GM12878 (cell line): Measurements from ENCODE around the gene KRT4. TPM values are rescaled to one million over a fixed set of nuclear protein-coding genes. Genes with fewer than 3 reads are reported as not detected.
"Not testable (repeated sequence)": the region's sequence is repeated elsewhere in the genome, so short reads cannot be mapped to it uniquely, and the experiment has no call there.

Experiments
- ATAC-seq: fragments of 200-7000 bp; cut with Tn5 transposase; 3 replicates; pipeline ENCODE4 v1.9.1; 2020; ENCODE audit warnings: mild to moderate bottlenecking, moderate library complexity
- BruUV-seq: library from RNA; stranded (reverse); fragments of 400-500 nt; replicated peaks from 2 replicates; lab custom pipeline; 2021; lab: Mats Ljungman, UMichigan
- CTCF ChIA-PET: fragments of 300-600 bp; sonication (Branson Sonifier 250); formaldehyde crosslinking; extraction: SDS; loops from one replicate; lab custom pipeline; 2021; ENCODE audit warnings: inconsistent platforms; lab: Yijun Ruan, JAX
- POLR2A ChIA-PET: fragments of 350-600 bp; formaldehyde crosslinking; extraction: SDS; loops from one replicate; lab custom pipeline; 2021; ENCODE audit warnings: inconsistent platforms; lab: Charles Lee
- RAD21 ChIA-PET: fragments of 300-600 bp; sonication (Branson Sonifier 250); formaldehyde crosslinking; loops from one replicate; lab custom pipeline; 2023; ENCODE audit warnings: antibody characterized with exemption; ENCODE audit not compliant: unreplicated experiment; lab: Charles Lee
- SMC1A ChIA-PET: fragments of 300-600 bp; sonication (Branson Sonifier 250); formaldehyde crosslinking; loops from one replicate; lab custom pipeline; 2023; ENCODE audit not compliant: unreplicated experiment, uncharacterized antibody; lab: Charles Lee
- DNase-seq: peaks from one replicate; pipeline ENCODE4 v3.0.0-alpha.2; 2011; ENCODE audit warnings: low read depth, low spot score
- FAIRE-seq: peaks from 3 replicates; lab custom pipeline; 2011; peaks lifted over from hg19 to GRCh38; lab: Jason Lieb, UNC
- H2AFZ ChIP-seq: 2 replicates; pipeline ENCODE4 v1.6.0; 2011; ENCODE audit warnings: low read depth, low read length, control low read depth; ENCODE audit not compliant: control insufficient read depth
- H3K27ac ChIP-seq: 2 replicates; pipeline ENCODE4 v1.5.1; 2011; ENCODE audit warnings: control low read depth; ENCODE audit not compliant: control insufficient read depth, insufficient read depth
- H3K27me3 ChIP-seq, 2 experiments: replicated peaks in 1 of 2; 2 replicates each; pipeline versions ENCODE4 v1.6.0 to v1.6.1; 2011; ENCODE audit warnings: low read length in 1 of 2; ENCODE audit not compliant: control insufficient read depth in 2 of 2, insufficient read depth in 2 of 2
- H3K36me3 ChIP-seq, 2 experiments: 2 replicates each; pipeline ENCODE4 v1.5.1; 2011; ENCODE audit warnings: low read length in 1 of 2; ENCODE audit not compliant: control insufficient read depth in 2 of 2, insufficient read depth in 2 of 2
- H3K4me1 ChIP-seq: 2 replicates; pipeline ENCODE4 v1.6.1; 2011; ENCODE audit warnings: mild to moderate bottlenecking, low read length, moderate library complexity, mixed read lengths; ENCODE audit not compliant: control insufficient read depth, insufficient read depth
- H3K4me2 ChIP-seq: 2 replicates; pipeline ENCODE4 v1.6.0; 2011; ENCODE audit warnings: control low read depth; ENCODE audit not compliant: control insufficient read depth, insufficient read depth
- H3K4me3 ChIP-seq: fragments of 200-600 bp; sonication (generic); 2 replicates; pipeline ENCODE4 v1.5.1; 2016
- H3K79me2 ChIP-seq: 2 replicates; pipeline ENCODE4 v1.6.0; 2011; ENCODE audit warnings: low read length; ENCODE audit not compliant: control insufficient read depth, insufficient read depth
- H3K9ac ChIP-seq: 2 replicates; pipeline ENCODE4 v1.8.0; 2011; ENCODE audit warnings: low read length, control low read depth, mixed read lengths; ENCODE audit not compliant: control insufficient read depth, insufficient read depth
- H3K9me3 ChIP-seq: replicated peaks from 3 replicates; pipeline ENCODE4 v1.5.1; 2011; ENCODE audit warnings: mild to moderate bottlenecking, low read length; ENCODE audit not compliant: control insufficient read depth, insufficient read depth
- H4K20me1 ChIP-seq: 2 replicates; pipeline ENCODE4 v1.6.0; 2011; ENCODE audit not compliant: control insufficient read depth, insufficient read depth
- ATF3 ChIP-seq: IDR thresholded peaks from 2 replicates; pipeline ENCODE4 v1.6.1; 2011; ENCODE audit warnings: low read depth, mild to moderate bottlenecking, low read length, moderate library complexity, borderline replicate concordance; ENCODE audit errors: extremely low read depth
- ATF7 ChIP-seq: fragments of 450-650 bp; IDR thresholded peaks from 2 replicates; pipeline ENCODE4 v1.6.1; 2016; ENCODE audit warnings: low read depth, mild to moderate bottlenecking
- CHD1 ChIP-seq: IDR thresholded peaks from 2 replicates; pipeline ENCODE4 v1.6.1; 2012; ENCODE audit warnings: low read depth, low read length, improper control_type of control experiment
- EED ChIP-seq: sonication (generic); IDR thresholded peaks from 2 replicates; pipeline ENCODE4 v1.6.1; 2016; ENCODE audit warnings: antibody characterized with exemption, low read depth
- FOXK2 ChIP-seq: fragments of 450-650 bp; IDR thresholded peaks from 2 replicates; pipeline ENCODE4 v1.6.1; 2017; ENCODE audit warnings: mild to moderate bottlenecking, moderate library complexity
- FOXM1 ChIP-seq: IDR thresholded peaks from 2 replicates; pipeline ENCODE4 v1.6.1; 2012; ENCODE audit warnings: low read depth, mild to moderate bottlenecking, inconsistent platforms, low read length, moderate library complexity
- GATAD2B ChIP-seq: fragments of 450-650 bp; conservative IDR thresholded peaks from 2 replicates; pipeline ENCODE4 v1.6.1; 2017; ENCODE audit warnings: low read depth, mild to moderate bottlenecking, moderate library complexity
- IKZF1 ChIP-seq: fragments of 450-650 bp; conservative IDR thresholded peaks from 2 replicates; pipeline ENCODE4 v1.6.1; 2017; ENCODE audit warnings: antibody characterized with exemption, mild to moderate bottlenecking
- KAT2A ChIP-seq: conservative IDR thresholded peaks from 2 replicates; pipeline ENCODE4 v1.6.1; 2011; ENCODE audit warnings: low read depth, low read length; ENCODE audit not compliant: control insufficient read depth
- NFIC ChIP-seq: IDR thresholded peaks from 2 replicates; pipeline ENCODE4 v1.6.1; 2012; ENCODE audit warnings: low read depth, mild to moderate bottlenecking, inconsistent platforms, low read length, moderate library complexity
- NFXL1 ChIP-seq: fragments of 450-650 bp; IDR thresholded peaks from 2 replicates; pipeline ENCODE4 v1.6.1; 2017; ENCODE audit warnings: antibody characterized with exemption, mild to moderate bottlenecking, borderline replicate concordance
- POLR2A ChIP-seq: IDR thresholded peaks from 2 replicates; pipeline ENCODE4 v1.6.1; 2011; ENCODE audit warnings: low read depth, mild to moderate bottlenecking, low read length
- POLR2AphosphoS5 ChIP-seq: IDR thresholded peaks from 2 replicates; pipeline ENCODE4 v1.6.1; 2011; ENCODE audit warnings: mild to moderate bottlenecking, low read length, inconsistent platforms
- POU2F2 ChIP-seq: IDR thresholded peaks from 3 replicates; pipeline ENCODE4 v1.6.1; 2011; ENCODE audit warnings: low read depth, mild to moderate bottlenecking, low read length, borderline replicate concordance
- RELB ChIP-seq: fragments of 450-650 bp; IDR thresholded peaks from 2 replicates; pipeline ENCODE4 v1.6.1; 2017; ENCODE audit warnings: low read depth, mild to moderate bottlenecking, moderate library complexity
- SUPT20H ChIP-seq: IDR thresholded peaks from 2 replicates; pipeline ENCODE4 v1.6.1; 2011; ENCODE audit warnings: low read depth, mild to moderate bottlenecking, low read length, moderate library complexity, borderline replicate concordance; ENCODE audit not compliant: control insufficient read depth
- TBL1XR1 ChIP-seq: IDR thresholded peaks from 2 replicates; pipeline ENCODE4 v1.6.1; 2012; ENCODE audit warnings: low read depth, low read length, improper control_type of control experiment
- TCF12 ChIP-seq: IDR thresholded peaks from 2 replicates; pipeline ENCODE4 v1.6.1; 2011; ENCODE audit warnings: low read depth, mild to moderate bottlenecking, low read length
- ZNF207 ChIP-seq: fragments of 450-650 bp; IDR thresholded peaks from 2 replicates; pipeline ENCODE4 v1.6.1; 2014; ENCODE audit warnings: antibody characterized with exemption, mild to moderate bottlenecking, borderline replicate concordance
- ZSCAN29 ChIP-seq: fragments of 450-650 bp; IDR thresholded peaks from 2 replicates; pipeline ENCODE4 v1.6.1; 2017; ENCODE audit warnings: mild to moderate bottlenecking, moderate library complexity
- WGBS: methylation state at CpG from one replicate; pipeline ENCODE4 v1.1.6; 2016; ENCODE audit warnings: low lambda C conversion rate; ENCODE audit not compliant: insufficient replicate concordance, insufficient coverage; ENCODE audit errors: missing lambda C conversion rate; 5-methylcytosine and 5-hydroxymethylcytosine counted together
- in situ Hi-C: fragments of 300-500 bp; cut with MboI; formaldehyde crosslinking; loops from 9 replicates; pipeline ENCODE4 v1.14.3; 2018; ENCODE audit warnings: mixed read lengths
- intact Hi-C: fragments of 100-400 bp; cut with micrococcal nuclease; formaldehyde crosslinking; loops from one replicate; pipeline ENCODE4 v1.14.2; 2022; ENCODE audit not compliant: unreplicated experiment
- polyA plus RNA-seq, 11 experiments: library from polyadenylated mRNA; depleted of rRNA in 4 of 11; unstranded in 6 of 11; stranded (reverse) in 5 of 11; fragments of >200 nt; fragmentation: Nextera tagmentation in 4 of 11; fragmentation: Illumina TruSeq in 1 of 11; extraction: Ambion mirVana in 4 of 11; extraction: Trizol in 1 of 11; gene quantifications; 1 replicate in 1 of 11; 2 replicates in 10 of 11; pipeline versions ENCODE4 v1.2.1 to v1.2.3, GENCODE V29; 2011 to 2016; ENCODE audit warnings: inconsistent platforms in 2 of 11, missing spikeins in 2 of 11, low read depth in 1 of 11
- total RNA-seq, 4 experiments: library from RNA; depleted of rRNA in 3 of 4; stranded (reverse); fragments of >200 nt in 3 of 4; fragmentation: Illumina TruSeq in 1 of 4; extraction: Trizol in 1 of 4; gene quantifications; 2 replicates each; pipeline versions ENCODE4 v1.2.1 to v1.2.3, GENCODE V29; 2013 to 2021

KRT4 gene
- total and polyA plus RNA-seq, 10 of the 15 experiments (the other 5 are each of a cell fraction or from before 2014, with no cell fraction given) = not detected

GRCh38 chr12:52856787-52857186, 42.9 kb upstream of the KRT4 start:
- no peaks in the 10 kb centered on the region for H3K79me2 ChIP-seq
- DNase-seq = no peak
- H3K4me1 ChIP-seq = no peaks in the 10 kb centered on the region
- no peak overlapping the region for H3K27ac ChIP-seq
- FAIRE-seq = no peak
- peaks cover 0 to 4% of the 10 kb centered on the region in 2 experiments; a peak in 2 of 4 replicates for H3K27me3 ChIP-seq
- BruUV-seq = no TSS peak
- no peak overlapping the region for H3K4me3 ChIP-seq
- CTCF ChIA-PET = interaction anchor here (1.1 kb wide), 1 partner anchor 9 kb away, joined by 3 read pairs; no protein-coding TSS in a partner anchor
- TF ChIP-seq FOXM1 (no peak), NFXL1 (no peak), EED (no peak), GATAD2B (no peak), NFIC (no peak), IKZF1 (no peak), RELB (no peak), ATF7 (no peak), TCF12 (no peak), POLR2AphosphoS5 (no peak), KAT2A (no peak), SUPT20H (no peak), CHD1 (no peak), TBL1XR1 (no peak), ZSCAN29 (no peak), POU2F2 (no peak), ZNF207 (no peak), ATF3 (no peak), POLR2A (no peak), FOXK2 (no peak)
- TF ChIP-seq, all 136 proteins: peak for 0
- in situ Hi-C loops = no loop called here
- Histone ChIP-seq H3K9ac (no peak overlapping the region), H3K9me3 (no peaks in the 10 kb centered on the region), H3K4me2 (no peak overlapping the region), H3K36me3 (no peaks in the 10 kb centered on the region), H2AFZ (no peak overlapping the region), H4K20me1 (no peaks in the 10 kb centered on the region)
- 57% methylated on average over 3 of the region's 3 CpGs for WGBS
- ChIA-PET POLR2A (no interaction called here), SMC1A (no interaction called here), RAD21 (no interaction called here)
- no peak for ATAC-seq
- intact Hi-C loops = no loop called here

GRCh38 chr12:52856077-52856476, 42.2 kb upstream of the KRT4 start:
- BruUV-seq, H3K9ac ChIP-seq, H3K27me3 ChIP-seq, H3K79me2 ChIP-seq, FAIRE-seq, intact Hi-C loops, POLR2A ChIA-PET, H3K27ac ChIP-seq, H3K4me1 ChIP-seq, SMC1A ChIA-PET, H4K20me1 ChIP-seq, DNase-seq, H3K4me2 ChIP-seq, ATAC-seq, H3K9me3 ChIP-seq, RAD21 ChIA-PET, H3K4me3 ChIP-seq, H2AFZ ChIP-seq, in situ Hi-C loops, H3K36me3 ChIP-seq: not testable (repeated sequence)
- CTCF ChIA-PET = interaction anchor here (1.1 kb wide), 1 partner anchor 9 kb away, joined by 3 read pairs; no protein-coding TSS in a partner anchor
- 30% methylated on average over 2 of the region's 2 CpGs for WGBS
